HG03064 (cell line): ENCODE measurements around the gene FBXL17.
A peak's percentile ranks its signal among the peaks of the same experiment; 100 is the strongest.
"Not testable (repeated sequence)": the region's sequence is repeated elsewhere in the genome, so short reads cannot be mapped to it uniquely, and the experiment has no call there.

Experiments
- ATAC-seq: cut with Tn5 transposase; IDR thresholded peaks from one replicate; pipeline ENCODE4 v1.9.1; 2021; ENCODE audit warnings: low read depth; ENCODE audit not compliant: unreplicated experiment

FBXL17 gene

GRCh38 chr5:108174286-108174685, 207.6 kb downstream of the FBXL17 start:
- no peak for ATAC-seq

- no peak for ATAC-seq
These were observed 210.1 kb downstream of the FBXL17 start for GRCh38 chr5:108171759-108172158.

GRCh38 chr5:108168915-108169314, 213.0 kb downstream of the FBXL17 start:
- ATAC-seq = no peak

GRCh38 chr5:108167174-108167573, 214.7 kb downstream of the FBXL17 start:
- no peak for ATAC-seq

GRCh38 chr5:108164574-108164973, 217.3 kb downstream of the FBXL17 start:
- no peak for ATAC-seq

GRCh38 chr5:108152854-108153253, 229.0 kb downstream of the FBXL17 start:
- not testable (repeated sequence) for ATAC-seq

- ATAC-seq = no peak
These were observed 232.5 kb downstream of the FBXL17 start for GRCh38 chr5:108149369-108149768.

- ATAC-seq = peak; percentile 59
These were observed 233.2 kb downstream of the FBXL17 start for GRCh38 chr5:108148715-108149139.

- no peak for ATAC-seq
These were observed 235.7 kb downstream of the FBXL17 start for GRCh38 chr5:108146222-108146621.

GRCh38 chr5:108145351-108145750, 236.5 kb downstream of the FBXL17 start:
- no peak for ATAC-seq

- no peak for ATAC-seq
These were observed 237.6 kb downstream of the FBXL17 start for GRCh38 chr5:108144332-108144731.

- ATAC-seq = no peak
These were observed 238.3 kb downstream of the FBXL17 start for GRCh38 chr5:108143581-108143980.

- no peak for ATAC-seq
These were observed 240.2 kb downstream of the FBXL17 start for GRCh38 chr5:108141676-108142075.

GRCh38 chr5:108136493-108136892, 245.4 kb downstream of the FBXL17 start:
- no peak for ATAC-seq

GRCh38 chr5:108129129-108129528, 252.8 kb downstream of the FBXL17 start:
- ATAC-seq = no peak

GRCh38 chr5:108125771-108126511, 256.0 kb downstream of the FBXL17 start:
- no peak for ATAC-seq

- no peak for ATAC-seq
These were observed 257.3 kb downstream of the FBXL17 start for GRCh38 chr5:108124596-108124995.

- no peak for ATAC-seq
These were observed 259.2 kb downstream of the FBXL17 start for GRCh38 chr5:108122702-108123101.

- no peak for ATAC-seq
These were observed 262.9 kb downstream of the FBXL17 start for GRCh38 chr5:108118813-108119514.

- ATAC-seq = no peak
These were observed 266.2 kb downstream of the FBXL17 start for GRCh38 chr5:108115673-108116072.

- ATAC-seq = no peak
These were observed 267.9 kb downstream of the FBXL17 start for GRCh38 chr5:108113950-108114349.

GRCh38 chr5:108111736-108112135, 270.2 kb downstream of the FBXL17 start:
- no peak for ATAC-seq
